ENCODE data around the gene SPNS3.

Gene SPNS3

GRCh38 chr17:4446326-4447071, 12.8 kb downstream of the SPNS3 start:
- no peak for DNase-seq (ENCODE audit: low read depth)
- H3K4me3 ChIP-seq (ENCODE audit: control insufficient read depth, low read depth, low read length) = no peak overlapping the region
- no peak for TF ChIP-seq CTCF (IDR thresholded peaks at IDR 0.05; ENCODE audit: control insufficient read depth, insufficient read depth, low read depth, low read length, missing control alignments)

GRCh38 chr17:4448197-4448980, 14.6 kb downstream of the SPNS3 start:
- H3K4me3 ChIP-seq (ENCODE audit: control insufficient read depth, low read depth, low read length) = no peak overlapping the region
- no peak for DNase-seq (ENCODE audit: low read depth)
- no peak for TF ChIP-seq CTCF (IDR thresholded peaks at IDR 0.05; ENCODE audit: control insufficient read depth, insufficient read depth, low read depth, low read length, missing control alignments)

- DNase-seq (ENCODE audit: low read depth) = no peak
- H3K4me3 ChIP-seq (ENCODE audit: control insufficient read depth, low read depth, low read length) = no peak overlapping the region
- TF ChIP-seq CTCF (IDR thresholded peaks at IDR 0.05; ENCODE audit: control insufficient read depth, insufficient read depth, low read depth, low read length, missing control alignments) = no peak
Observed at GRCh38 chr17:4449736-4450135, 16.0 kb downstream of the SPNS3 start.

GRCh38 chr17:4450710-4451316, 17.1 kb downstream of the SPNS3 start:
- TF ChIP-seq CTCF (IDR thresholded peaks at IDR 0.05; ENCODE audit: control insufficient read depth, insufficient read depth, low read depth, low read length, missing control alignments) = no peak
- DNase-seq (ENCODE audit: low read depth) = no peak
- no peak overlapping the region for H3K4me3 ChIP-seq (ENCODE audit: control insufficient read depth, low read depth, low read length)

- no peak overlapping the region for H3K4me3 ChIP-seq (ENCODE audit: control insufficient read depth, low read depth, low read length)
- no peak for TF ChIP-seq CTCF (IDR thresholded peaks at IDR 0.05; ENCODE audit: control insufficient read depth, insufficient read depth, low read depth, low read length, missing control alignments)
- DNase-seq (ENCODE audit: low read depth) = no peak
Observed at GRCh38 chr17:4453812-4454591, 20.3 kb downstream of the SPNS3 start.

GRCh38 chr17:4460661-4461060, 26.9 kb downstream of the SPNS3 start:
- DNase-seq (ENCODE audit: low read depth) = no peak
- no peak for TF ChIP-seq CTCF (IDR thresholded peaks at IDR 0.05; ENCODE audit: control insufficient read depth, insufficient read depth, low read depth, low read length, missing control alignments)
- H3K4me3 ChIP-seq (ENCODE audit: control insufficient read depth, low read depth, low read length) = no peak overlapping the region
